GM19452 (cell line): Measurements from ENCODE around the gene DNAH11.

Experiments
- ATAC-seq: cut with Tn5 transposase; IDR thresholded peaks from one replicate; pipeline ENCODE4 v1.9.1; 2021; ENCODE audit not compliant: unreplicated experiment

Gene DNAH11

GRCh38 chr7:21550076-21550475 lies 7.2 kb downstream of the DNAH11 start:
- ATAC-seq: no peak

- ATAC-seq: no peak
Observed at GRCh38 chr7:21550821-21551531, 8.1 kb downstream of the DNAH11 start.

DNA sequence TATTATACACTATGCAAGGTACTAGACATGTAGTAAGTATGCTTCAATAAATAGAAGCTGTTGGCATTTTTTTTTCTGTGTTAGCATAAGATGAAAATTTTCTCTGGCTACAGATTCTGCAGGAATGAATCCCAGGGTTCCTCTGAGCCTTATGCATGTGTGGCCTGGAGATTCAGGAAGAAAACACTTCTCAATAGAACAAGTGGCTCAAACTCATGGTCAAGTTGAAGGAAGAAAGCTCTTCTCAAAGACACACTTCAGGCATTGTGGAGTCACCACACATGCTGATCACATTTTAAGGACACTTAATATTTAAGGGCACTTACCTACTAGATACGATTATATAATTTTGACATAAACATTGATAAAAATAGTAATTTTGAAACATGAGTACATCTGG lies 19.5 kb downstream of the DNAH11 start:
- ATAC-seq: no peak

DNA sequence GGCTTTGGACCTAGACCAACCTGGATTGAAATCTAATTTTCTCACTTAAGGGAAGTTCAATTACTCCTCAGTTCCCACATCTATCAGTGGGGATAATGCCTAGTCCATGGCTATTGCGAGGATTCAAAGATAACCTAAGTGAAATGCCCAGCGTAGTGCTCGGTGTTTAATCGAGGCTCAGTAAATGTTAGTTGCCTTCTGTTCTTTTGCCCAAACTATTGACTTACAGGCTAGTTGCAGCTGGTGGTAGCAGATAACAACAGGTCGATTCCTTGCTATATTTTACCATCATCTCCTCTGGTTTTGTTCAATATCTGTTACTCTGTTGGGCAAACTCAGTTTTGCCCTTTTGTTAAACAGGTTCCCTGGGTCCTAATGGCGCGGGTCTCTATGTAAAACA lies 22.8 kb downstream of the DNAH11 start:
- no peak for ATAC-seq

GRCh38 chr7:21566094-21566493 lies 23.3 kb downstream of the DNAH11 start:
- no peak for ATAC-seq

DNA sequence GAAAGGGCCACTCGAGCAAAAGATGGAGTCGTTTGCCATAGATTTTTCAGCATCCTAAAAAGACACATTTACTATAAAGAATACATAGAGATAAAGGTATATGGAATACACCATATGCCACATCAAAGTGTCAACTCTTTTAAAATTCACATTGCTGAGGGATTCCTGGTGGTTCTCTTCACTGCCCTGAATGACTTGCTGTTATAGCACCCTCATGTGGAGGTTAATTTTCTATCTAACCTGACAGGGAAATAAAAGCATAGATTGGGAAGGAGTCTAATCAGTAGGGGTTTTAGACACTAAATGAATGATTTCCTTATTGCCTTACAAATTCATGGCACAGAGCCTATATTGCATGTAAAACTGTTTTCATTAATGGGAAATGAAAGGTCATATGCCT lies 25.9 kb downstream of the DNAH11 start:
- no peak for ATAC-seq

GRCh38 chr7:21572331-21573313 lies 29.8 kb downstream of the DNAH11 start:
- no peak for ATAC-seq

- ATAC-seq: peak; percentile 32
Observed at GRCh38 chr7:21579341-21580072, 36.7 kb downstream of the DNAH11 start.

DNA sequence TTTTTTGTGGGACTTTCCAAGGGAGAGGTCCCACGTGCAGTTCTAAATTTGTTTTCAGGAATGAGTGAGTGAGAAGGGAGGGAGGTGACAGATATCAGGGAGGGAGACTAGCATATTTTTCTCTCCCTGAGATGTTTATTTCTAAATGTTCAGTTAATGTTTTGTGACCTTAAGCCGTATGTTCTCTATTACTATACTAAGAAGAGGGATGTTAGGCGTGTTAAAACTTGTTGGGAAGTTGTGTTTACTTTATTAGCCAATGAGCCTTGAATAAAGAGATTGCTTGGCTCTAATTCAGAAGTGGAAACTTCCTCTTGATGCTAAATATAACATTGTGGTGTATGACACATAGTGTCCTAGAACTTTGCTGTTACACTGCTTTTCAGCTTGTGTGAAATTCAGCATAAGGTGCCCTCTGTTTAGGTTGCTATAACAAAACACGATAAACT lies 37.3 kb downstream of the DNAH11 start:
- peak; percentile 49 for ATAC-seq

DNA sequence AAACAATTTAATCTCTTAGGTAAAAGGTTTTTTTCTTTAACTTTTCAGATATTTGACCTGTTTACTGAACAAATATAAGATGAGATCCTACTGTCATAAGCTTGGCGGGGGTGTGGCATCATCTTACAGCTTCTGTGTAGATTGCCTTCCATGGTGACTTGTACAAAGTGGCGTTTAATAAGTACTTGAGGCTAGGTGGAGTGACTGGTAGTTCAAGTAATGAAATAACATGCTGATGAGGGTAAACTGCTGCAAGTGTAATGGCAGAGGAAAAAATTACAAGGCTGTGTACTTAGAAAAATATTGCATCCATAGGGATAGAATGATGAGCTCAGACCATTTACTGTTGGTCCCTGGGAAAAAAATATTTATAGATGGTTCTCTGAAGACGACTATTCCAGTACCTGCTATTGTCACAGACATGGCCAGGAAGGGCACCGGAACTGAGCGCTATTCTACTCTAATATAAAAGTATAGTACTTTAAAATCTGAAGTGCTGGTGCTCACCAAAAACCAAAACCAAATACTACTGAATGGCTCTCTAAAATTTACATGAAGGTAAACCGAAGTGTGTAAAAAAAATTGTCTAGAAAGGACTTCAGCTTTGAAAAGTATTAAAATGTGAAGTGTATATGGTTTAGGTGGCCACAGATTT lies 42.4 kb downstream of the DNAH11 start:
- ATAC-seq: no peak

GRCh38 chr7:21587139-21587784 lies 44.4 kb downstream of the DNAH11 start:
- no peak for ATAC-seq

GRCh38 chr7:21596801-21597200 lies 54.0 kb downstream of the DNAH11 start:
- no peak for ATAC-seq

DNA sequence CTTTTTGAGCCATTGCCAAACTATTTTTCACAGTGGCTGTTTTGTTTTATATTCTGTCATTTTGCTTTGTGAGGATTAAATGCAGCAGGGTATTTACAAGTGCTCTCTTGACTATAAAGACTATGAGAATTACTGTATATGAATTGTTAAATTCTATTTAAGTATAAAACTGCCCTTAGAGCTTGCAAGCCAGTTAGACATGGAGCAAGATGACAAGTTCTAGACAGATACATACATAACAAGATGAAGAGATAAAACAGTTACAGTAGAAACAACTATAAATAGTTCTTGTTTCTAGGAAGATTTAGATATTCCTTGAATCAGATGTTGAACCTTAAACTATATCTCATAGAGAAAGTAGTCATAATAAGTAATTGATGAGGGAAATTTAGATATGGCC lies 60.6 kb downstream of the DNAH11 start:
- ATAC-seq: no peak

- ATAC-seq: no peak
Observed at GRCh38 chr7:21603972-21604749, 61.3 kb downstream of the DNAH11 start.

DNA sequence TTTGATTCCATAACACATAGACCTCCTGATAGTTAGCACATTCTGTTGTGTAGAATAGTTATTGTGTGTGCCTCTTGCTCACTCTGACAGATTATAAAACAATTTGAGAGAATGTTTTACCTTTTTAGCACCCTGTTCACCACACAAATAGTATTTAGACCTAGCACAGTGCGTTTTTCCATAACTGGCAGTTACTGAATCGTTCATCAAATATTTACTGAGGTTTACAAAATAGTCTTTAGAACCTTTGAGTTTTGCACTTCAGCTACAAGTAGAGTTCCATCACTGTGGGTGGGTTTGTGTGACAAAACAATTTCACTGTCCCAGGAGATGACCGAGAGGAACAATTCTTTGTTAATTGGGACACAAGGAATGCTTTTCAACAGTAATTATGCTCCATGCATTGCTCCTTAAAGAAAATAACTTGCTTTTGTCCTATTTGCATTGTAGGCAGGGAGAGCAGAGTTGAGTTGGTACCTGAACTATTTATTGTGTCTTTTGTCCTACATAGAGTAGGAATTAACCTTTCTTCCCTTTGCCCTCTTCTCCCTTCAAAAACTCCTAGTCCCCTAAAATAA lies 62.3 kb downstream of the DNAH11 start:
- ATAC-seq: no peak

DNA sequence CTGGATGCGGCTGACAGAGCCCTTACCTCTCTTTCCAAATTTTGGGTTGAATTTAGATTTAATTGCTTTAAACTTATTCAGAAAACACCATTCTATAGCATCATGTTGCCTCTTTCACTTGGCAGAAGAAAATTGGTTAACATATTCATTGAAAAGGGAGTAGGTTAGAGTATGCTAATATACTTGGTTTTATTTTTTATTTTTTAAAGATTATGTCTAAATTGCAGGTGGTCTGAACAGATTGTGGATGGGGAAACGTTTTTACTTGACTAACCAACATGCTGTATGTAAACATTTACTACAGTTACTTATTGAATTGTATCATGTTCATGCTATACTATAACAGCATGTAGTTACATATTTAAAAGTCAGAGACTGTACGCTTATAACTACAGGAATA lies 65.6 kb downstream of the DNAH11 start:
- ATAC-seq: no peak

DNA sequence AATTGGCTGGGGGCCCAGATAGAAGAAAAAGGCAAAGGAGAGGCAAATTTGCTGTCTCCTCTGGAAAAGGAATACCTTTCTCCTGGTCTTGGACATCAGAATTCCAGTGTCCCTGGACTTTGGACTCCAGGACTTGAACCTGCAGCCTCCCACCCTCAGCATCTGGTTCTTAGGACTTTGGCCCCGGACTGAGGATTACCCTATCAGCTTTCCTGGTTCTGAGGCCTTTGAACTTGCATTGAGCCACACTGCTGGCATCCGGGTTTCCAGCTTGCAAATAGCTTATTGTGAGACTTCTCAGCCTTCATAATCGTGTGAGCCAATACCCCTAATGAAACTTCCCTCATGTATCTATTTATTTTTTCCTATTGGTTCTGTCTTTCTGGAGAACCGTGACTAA lies 68.3 kb downstream of the DNAH11 start:
- ATAC-seq: no peak

DNA sequence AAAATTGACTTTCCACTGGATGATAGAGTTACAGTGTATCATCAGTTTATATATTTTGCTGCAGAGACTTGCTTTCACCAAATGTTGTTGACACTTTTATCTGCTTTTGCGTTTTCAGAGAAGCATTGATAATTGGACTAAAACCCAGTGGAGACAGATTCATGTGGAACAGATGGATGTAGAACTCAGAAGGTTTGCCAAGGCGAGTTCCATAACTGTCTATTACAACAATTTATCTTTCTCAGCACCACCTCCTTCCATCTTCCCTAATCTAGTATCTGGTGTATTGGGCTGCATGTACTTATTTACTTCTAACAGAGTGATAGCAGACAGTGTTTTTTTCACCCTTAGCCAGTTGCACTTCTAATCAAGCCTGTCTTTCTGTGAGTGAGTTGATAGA lies 73.3 kb downstream of the DNAH11 start:
- no peak for ATAC-seq

DNA sequence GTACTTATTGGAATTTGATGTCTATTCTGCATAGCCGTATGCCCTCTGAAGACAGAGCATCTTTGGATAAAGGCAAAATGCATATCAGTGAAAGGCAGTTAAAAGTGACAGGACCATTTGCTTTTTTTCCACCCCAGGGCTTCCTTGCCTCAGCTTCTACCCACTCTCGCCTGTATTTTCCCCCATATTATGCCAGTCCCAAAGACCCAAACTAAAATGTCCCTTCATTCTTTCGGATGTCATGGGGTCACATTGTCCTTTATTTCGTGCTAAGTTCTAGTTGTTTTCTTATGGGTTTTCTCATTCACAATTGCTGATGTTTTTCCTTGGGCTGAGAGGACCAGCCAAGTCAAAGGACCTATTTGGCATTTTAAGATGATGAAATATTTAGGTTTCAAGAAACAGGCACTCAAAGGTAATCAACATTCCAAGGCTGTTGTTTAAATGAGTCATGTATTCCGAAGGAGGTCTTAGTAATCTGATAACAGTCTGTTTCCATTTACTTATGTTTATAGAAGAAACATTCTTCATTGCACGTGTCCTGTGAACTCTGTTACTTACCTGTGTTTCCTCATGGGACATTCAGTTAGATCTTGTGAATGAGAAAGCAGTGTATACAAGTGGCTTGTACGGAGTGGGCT lies 74.1 kb downstream of the DNAH11 start:
- no peak for ATAC-seq
